Measurements from ENCODE around the gene ATP9A. TPM values are rescaled to one million over a fixed set of nuclear protein-coding genes. Genes with fewer than 3 reads are reported as not detected.

Gene ATP9A
- polyA plus RNA-seq, 3 donors: 0.04 TPM; not detected in 2

- Histone ChIP-seq H2AFZ (ENCODE audit: insufficient read depth, low read depth, low read length, poor library complexity, severe bottlenecking) (no peak overlapping the region), H3K27me3 (ENCODE audit: control insufficient read depth in 2 of 2, insufficient read depth in 2 of 2, low read length in 2 of 2) (no peaks in the 10 kb centered on the region), H3K79me2 (ENCODE audit: insufficient read depth, low read length) (no peaks in the 10 kb centered on the region), H3K27ac (ENCODE audit: low read depth in 1 of 2, low read length in 2 of 2) (no peak overlapping the region), H3K4me2 (replicated peaks; ENCODE audit: extremely low read depth, low read length, poor library complexity, severe bottlenecking) (no peak overlapping the region), H3K4me3 (replicated peaks in 1 of 3; ENCODE audit: low read depth in 2 of 3, low read length in 3 of 3) (no peak overlapping the region), H3K4me1 (ENCODE audit: control insufficient read depth in 1 of 2, insufficient read depth in 2 of 2, low read length in 2 of 2) (peaks cover 14 to 15% of the 10 kb centered on the region in 2 donors), H3K9me3 (replicated peaks in 1 of 2; ENCODE audit: control insufficient read depth in 1 of 2, insufficient read depth in 1 of 2, low read length in 2 of 2) (no peaks in the 10 kb centered on the region), H3K9ac (ENCODE audit: insufficient read depth, low read length, poor library complexity, severe bottlenecking) (no peak overlapping the region), H3K36me3 (replicated peaks in 1 of 2; ENCODE audit: control insufficient read depth in 1 of 2, insufficient read depth in 2 of 2, low read length in 2 of 2) (no peaks in the 10 kb centered on the region), H4K20me1 (ENCODE audit: insufficient read depth, low read length) (no peaks in the 10 kb centered on the region)
- no peak for TF ChIP-seq CTCF (IDR thresholded peaks at IDR 0.05)
- intact Hi-C loops (cut with micrococcal nuclease): loop anchor here (5.0 to 10.0 kb wide), 4 partner anchors 206 to 609 kb away; no protein-coding TSS in a partner anchor
- peaks cover 0 to 4% (median 0%) of the 10 kb centered on the region in 7 donors for H3K9me3 Mint-ChIP-seq
- no peak overlapping the region for H3K4me3 Mint-ChIP-seq
- H3K36me3 Mint-ChIP-seq: no peaks in the 10 kb centered on the region
- peaks cover 18% of the 10 kb centered on the region for H3K4me1 Mint-ChIP-seq
- no CpG with 5 or more reads among the region's 2 CpGs for whole genome bisulfite sequencing (ENCODE audit: insufficient coverage)
- H3K27me3 Mint-ChIP-seq (ENCODE audit: low read depth in 3 of 3): peaks cover 0 to 10% (median 3%) of the 10 kb centered on the region in 3 donors
- no peak overlapping the region for H3K27ac Mint-ChIP-seq
- DNase-seq: no peak
Measured at GRCh38 chr20:51593584-51593983, 174.6 kb downstream of the ATP9A start.

- H3K4me1 Mint-ChIP-seq: peaks cover 18% of the 10 kb centered on the region
- no peaks in the 10 kb centered on the region for H4K20me1 ChIP-seq (ENCODE audit: insufficient read depth, low read length)
- peaks cover 0 to 10% (median 0%) of the 10 kb centered on the region in 3 donors for H3K27me3 Mint-ChIP-seq (ENCODE audit: low read depth in 3 of 3)
- intact Hi-C loops (cut with micrococcal nuclease): loop anchor here (5.0 to 10.0 kb wide), 4 partner anchors 205 to 608 kb away; no protein-coding TSS in a partner anchor
- peaks cover 0 to 4% (median 0%) of the 10 kb centered on the region in 7 donors for H3K9me3 Mint-ChIP-seq
- DNase-seq: no peak
- H3K36me3 ChIP-seq (replicated peaks in 1 of 2; ENCODE audit: control insufficient read depth in 1 of 2, insufficient read depth in 2 of 2, low read length in 2 of 2): no peaks in the 10 kb centered on the region
- H3K4me1 ChIP-seq (ENCODE audit: control insufficient read depth in 1 of 2, insufficient read depth in 2 of 2, low read length in 2 of 2): peaks cover 14 to 15% of the 10 kb centered on the region in 2 donors
- no peak overlapping the region for H3K27ac ChIP-seq (ENCODE audit: low read depth in 1 of 2, low read length in 2 of 2)
- no peak overlapping the region for H3K9ac ChIP-seq (ENCODE audit: insufficient read depth, low read length, poor library complexity, severe bottlenecking)
- WGBS (ENCODE audit: insufficient coverage): 95% methylated on average over 7 of the region's 8 CpGs
- no peaks in the 10 kb centered on the region for H3K79me2 ChIP-seq (ENCODE audit: insufficient read depth, low read length)
- peak overlapping the region in 1 of 7 donors; percentile 16 for H3K27ac Mint-ChIP-seq
- TF ChIP-seq CTCF (IDR thresholded peaks at IDR 0.05): no peak
- H3K9me3 ChIP-seq (replicated peaks in 1 of 2; ENCODE audit: control insufficient read depth in 1 of 2, insufficient read depth in 1 of 2, low read length in 2 of 2): no peaks in the 10 kb centered on the region
- H3K4me3 Mint-ChIP-seq: no peak overlapping the region
- no peaks in the 10 kb centered on the region for H3K36me3 Mint-ChIP-seq
- no peak overlapping the region for H2AFZ ChIP-seq (ENCODE audit: insufficient read depth, low read depth, low read length, poor library complexity, severe bottlenecking)
- H3K4me3 ChIP-seq (replicated peaks in 1 of 3; ENCODE audit: low read depth in 2 of 3, low read length in 3 of 3): no peak overlapping the region
- H3K27me3 ChIP-seq (ENCODE audit: control insufficient read depth in 2 of 2, insufficient read depth in 2 of 2, low read length in 2 of 2): no peaks in the 10 kb centered on the region
- H3K4me2 ChIP-seq (replicated peaks; ENCODE audit: extremely low read depth, low read length, poor library complexity, severe bottlenecking): no peak overlapping the region
Measured at GRCh38 chr20:51592564-51592963, 175.6 kb downstream of the ATP9A start.
